T-cell (primary cell): ENCODE data around the gene STXBP3. TPM values are rescaled to one million over a fixed set of nuclear protein-coding genes. Genes with fewer than 3 reads are reported as not detected.

Experiments used
- ATAC-seq, 4 experiments: fragments of 200-7000 bp in 3 of 4; fragments of 150-1000 bp in 1 of 4; cut with Tn5 transposase; replicated peaks in 1 of 4; 1 replicate in 3 of 4; 2 replicates in 1 of 4; pipeline ENCODE4 v1.10.0; 2021; ENCODE audit warnings: moderate library complexity in 3 of 4, mild to moderate bottlenecking in 2 of 4, moderate number of reproducible peaks in 1 of 4
- CTCF ChIA-PET, 2 donors: fragments of 300-600 bp; sonication (Branson Sonifier 250); formaldehyde crosslinking; loops; one replicate each; lab custom pipeline; 2022; ENCODE audit warnings: antibody characterized with exemption in 2 of 2; lab: Charles Lee
- POLR2A ChIA-PET, 2 donors: fragments of 300-600 bp; sonication (Branson Sonifier 250); formaldehyde crosslinking; loops; one replicate each; lab custom pipeline; 2022; ENCODE audit warnings: antibody characterized with exemption in 2 of 2; lab: Charles Lee
- DNase-seq, 35 experiments: peaks; one replicate each; pipeline versions ENCODE4 v3.0.0 to v3.0.0-alpha.2; 2013 to 2023
- H3K27ac ChIP-seq: one replicate; pipeline ENCODE4 v1.5.1; 2013; ENCODE audit warnings: low read length
- H3K27me3 ChIP-seq, 2 experiments: replicated peaks in 1 of 2; 1 replicate in 1 of 2; 2 replicates in 1 of 2; pipeline versions ENCODE4 v1.6.1 to v1.7.0; 2013; ENCODE audit warnings: low read length in 1 of 2, mixed read lengths in 1 of 2; ENCODE audit not compliant: control insufficient read depth in 2 of 2, insufficient read depth in 2 of 2; ENCODE audit errors: extremely low read depth in 1 of 2
- H3K36me3 ChIP-seq, 2 donors: 1 replicate in 1 of 2; 2 replicates in 1 of 2; pipeline versions ENCODE4 v1.6.1 to v1.7.0; 2013; ENCODE audit warnings: low read length in 1 of 2; ENCODE audit not compliant: control insufficient read depth in 2 of 2, insufficient read depth in 1 of 2; ENCODE audit errors: extremely low read depth in 1 of 2
- H3K4me1 ChIP-seq, 2 experiments: 1 replicate in 1 of 2; 2 replicates in 1 of 2; pipeline versions ENCODE4 v1.6.1 to v1.7.0; 2013; ENCODE audit warnings: low read length in 2 of 2, mixed read lengths in 1 of 2; ENCODE audit not compliant: insufficient read depth in 2 of 2, control insufficient read depth in 1 of 2; ENCODE audit errors: extremely low read depth in 1 of 2
- H3K4me3 ChIP-seq, 2 donors: 1 replicate in 1 of 2; 2 replicates in 1 of 2; pipeline versions ENCODE4 v1.5.1 to v1.7.0; 2013; ENCODE audit warnings: mild to moderate bottlenecking in 2 of 2, low read length in 1 of 2, moderate library complexity in 1 of 2; ENCODE audit not compliant: control insufficient read depth in 1 of 2; ENCODE audit errors: extremely low read depth in 1 of 2
- H3K9me3 ChIP-seq: 2 replicates; pipeline ENCODE4 v1.7.0; 2013
- H3K27ac Mint-ChIP-seq, 2 donors: one replicate each; pipeline ENCODE4 v1.8.0; 2020 to 2021; ENCODE audit warnings: mild to moderate bottlenecking in 2 of 2, mixed read lengths in 2 of 2
- H3K27me3 Mint-ChIP-seq, 2 donors: one replicate each; pipeline ENCODE4 v1.8.0; 2021 to 2022; ENCODE audit warnings: mixed read lengths in 2 of 2
- H3K36me3 Mint-ChIP-seq: one replicate; pipeline ENCODE4 v1.8.0; 2021; ENCODE audit warnings: mixed read lengths
- H3K4me1 Mint-ChIP-seq, 3 donors: one replicate each; pipeline ENCODE4 v1.8.0; 2020 to 2022; ENCODE audit warnings: mixed read lengths in 3 of 3, mild to moderate bottlenecking in 1 of 3
- H3K4me3 Mint-ChIP-seq, 3 donors: one replicate each; pipeline ENCODE4 v1.8.0; 2020 to 2022; ENCODE audit warnings: mild to moderate bottlenecking in 3 of 3, mixed read lengths in 3 of 3, moderate library complexity in 3 of 3
- H3K9me3 Mint-ChIP-seq, 3 donors: one replicate each; pipeline ENCODE4 v1.8.0; 2020 to 2022; ENCODE audit warnings: mixed read lengths in 3 of 3
- WGBS: methylation state at CpG from one replicate; pipeline ENCODE4 v1.1.5; 2013; ENCODE audit warnings: missing lambda C conversion rate; ENCODE audit not compliant: insufficient coverage; 5-methylcytosine and 5-hydroxymethylcytosine counted together
- total RNA-seq, 35 experiments: library from RNA in 6 of 35; stranded (reverse) in 6 of 35; fragments of 120-200 nt in 1 of 35; gene quantifications; one replicate each; pipeline versions ENCODE4 v1.2.1 to v1.2.4 and lab custom pipeline; 2013 to 2026

Gene STXBP3
- total RNA-seq, 5 donors from 2014 or later (not counting 1 experiment from before 2014, with no cell fraction given), result 52.8 to 66.2 (median 59.9) TPM

DNA sequence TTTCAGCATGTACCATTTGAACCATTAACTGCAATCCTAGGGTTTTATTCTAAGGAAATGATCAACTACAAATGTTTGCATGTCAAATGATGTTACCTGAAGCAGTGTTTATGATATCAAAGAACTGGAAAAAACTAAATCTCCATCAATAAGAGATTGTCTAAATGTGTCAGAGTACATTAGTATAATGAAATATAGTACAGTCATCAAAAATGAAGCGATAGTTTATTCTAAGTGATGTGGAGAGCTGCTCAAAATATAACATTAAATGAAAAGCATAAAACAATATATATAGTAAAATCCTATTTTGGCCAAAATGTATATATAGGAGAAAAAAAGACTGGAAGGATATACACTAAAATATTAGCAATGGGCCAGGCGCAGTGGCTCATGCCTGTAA lies 86.5 kb downstream of the STXBP3 start:
- ChIA-PET POLR2A (no interaction called here), CTCF (interaction anchor here in 1 of 2 donors (0.8 kb wide), 1 partner anchor 59 kb away, joined by 4 read pairs; no protein-coding TSS in a partner anchor)
- H3K9me3 ChIP-seq, result no peaks in the 10 kb centered on the region
- Mint-ChIP-seq H3K27me3 (peaks cover 1 to 3% of the 10 kb centered on the region in 2 donors), H3K4me1 (peaks cover 0 to 9% (median 2%) of the 10 kb centered on the region in 3 donors), H3K27ac (no peak overlapping the region), H3K4me3 (no peak overlapping the region), H3K9me3 (no peaks in the 10 kb centered on the region), H3K36me3 (no peaks in the 10 kb centered on the region)
- ATAC-seq, result no peak
- no peak for DNase-seq
- WGBS, result no CpG with 5 or more reads among the region's 2 CpGs
- no peak overlapping the region for H3K27ac ChIP-seq
- no peaks in the 10 kb centered on the region for H3K36me3 ChIP-seq
- H3K4me1 ChIP-seq, result peaks cover 0 to 6% of the 10 kb centered on the region in 2 experiments
- no peak overlapping the region for H3K4me3 ChIP-seq
- H3K27me3 ChIP-seq, result peaks cover 0 to 9% of the 10 kb centered on the region in 2 experiments

DNA sequence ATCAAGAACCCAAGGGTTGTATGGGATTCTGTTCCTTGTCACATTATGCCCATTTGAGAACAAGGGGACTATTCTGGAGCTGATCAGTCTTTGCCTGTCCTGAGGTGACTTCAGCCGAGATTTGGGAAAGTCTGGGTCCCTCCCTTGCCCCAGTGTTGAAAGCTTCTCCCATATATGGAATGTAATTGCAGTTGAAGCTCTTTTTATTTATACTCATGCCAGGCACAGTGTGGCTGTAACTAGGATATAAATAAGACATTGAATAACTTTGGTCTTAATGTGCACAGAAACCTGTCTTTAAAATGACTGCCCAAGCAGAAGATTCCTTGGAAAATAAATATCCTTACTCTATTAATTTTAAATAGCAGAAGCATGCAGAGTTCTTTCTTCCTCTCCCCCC lies 95.2 kb downstream of the STXBP3 start:
- Mint-ChIP-seq H3K9me3 (no peaks in the 10 kb centered on the region), H3K4me3 (no peak overlapping the region), H3K4me1 (no peaks in the 10 kb centered on the region), H3K36me3 (no peaks in the 10 kb centered on the region), H3K27ac (no peak overlapping the region), H3K27me3 (peaks cover 0 to 4% of the 10 kb centered on the region in 2 donors)
- whole genome bisulfite sequencing, result no CpG with 5 or more reads among the region's 1 CpG
- no peaks in the 10 kb centered on the region for H3K27me3 ChIP-seq
- H3K27ac ChIP-seq, result no peak overlapping the region
- no peaks in the 10 kb centered on the region for H3K36me3 ChIP-seq
- ChIA-PET POLR2A (interaction anchor here in 1 of 2 donors (0.6 kb wide), 1 partner anchor 155 kb away, joined by 3 read pairs; no protein-coding TSS in a partner anchor), CTCF (no interaction called here)
- ATAC-seq, result no peak
- no peak for DNase-seq
- H3K4me3 ChIP-seq, result no peak overlapping the region
- no peaks in the 10 kb centered on the region for H3K4me1 ChIP-seq
- no peaks in the 10 kb centered on the region for H3K9me3 ChIP-seq

DNA sequence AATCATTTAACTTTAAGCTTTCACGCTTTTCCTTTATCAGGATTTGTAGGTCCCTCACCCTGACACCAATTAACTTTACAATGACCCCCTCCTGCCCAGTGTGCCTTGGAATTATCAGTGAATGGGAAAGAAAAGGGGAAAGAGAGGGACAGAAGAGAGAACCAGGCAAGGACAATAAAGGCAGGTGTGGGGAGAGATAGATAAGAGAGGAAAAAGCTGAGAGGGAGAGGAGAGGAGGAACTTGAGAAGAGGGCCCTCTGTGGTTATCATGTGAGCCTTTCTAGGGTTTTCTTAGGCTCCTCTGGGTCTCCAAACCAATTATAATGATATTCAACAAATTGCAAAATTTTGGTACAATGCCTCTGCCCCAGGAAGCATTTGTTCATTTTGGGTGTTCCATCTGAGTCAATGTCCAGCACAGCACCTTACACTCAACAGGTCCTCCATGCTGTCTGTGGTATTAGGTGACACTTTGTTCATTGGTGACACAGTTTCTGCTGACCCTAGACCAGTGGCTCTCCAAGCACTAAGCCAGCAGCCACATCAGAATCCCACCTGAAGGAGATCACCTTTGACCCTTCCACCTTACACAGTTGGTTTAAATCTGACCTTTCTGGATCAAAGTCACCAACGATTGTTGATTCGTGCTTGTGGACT lies 96.2 kb downstream of the STXBP3 start:
- no peak for ATAC-seq
- no peak overlapping the region for H3K27ac ChIP-seq
- Mint-ChIP-seq H3K27me3 (peaks cover 0 to 4% of the 10 kb centered on the region in 2 donors), H3K4me1 (no peaks in the 10 kb centered on the region), H3K4me3 (no peak overlapping the region), H3K9me3 (no peaks in the 10 kb centered on the region), H3K36me3 (no peaks in the 10 kb centered on the region), H3K27ac (no peak overlapping the region)
- DNase-seq, result no peak
- no peaks in the 10 kb centered on the region for H3K4me1 ChIP-seq
- CTCF ChIA-PET, result interaction anchor here in 1 of 2 donors (1.1 kb wide), 1 partner anchor 14 kb away, joined by 3 read pairs; no protein-coding TSS in a partner anchor
- no peaks in the 10 kb centered on the region for H3K9me3 ChIP-seq
- no peak overlapping the region for H3K4me3 ChIP-seq
- no peaks in the 10 kb centered on the region for H3K36me3 ChIP-seq
- WGBS, result 85% methylated on average over 2 of the region's 3 CpGs
- POLR2A ChIA-PET, result no interaction called here
- H3K27me3 ChIP-seq, result no peaks in the 10 kb centered on the region

DNA sequence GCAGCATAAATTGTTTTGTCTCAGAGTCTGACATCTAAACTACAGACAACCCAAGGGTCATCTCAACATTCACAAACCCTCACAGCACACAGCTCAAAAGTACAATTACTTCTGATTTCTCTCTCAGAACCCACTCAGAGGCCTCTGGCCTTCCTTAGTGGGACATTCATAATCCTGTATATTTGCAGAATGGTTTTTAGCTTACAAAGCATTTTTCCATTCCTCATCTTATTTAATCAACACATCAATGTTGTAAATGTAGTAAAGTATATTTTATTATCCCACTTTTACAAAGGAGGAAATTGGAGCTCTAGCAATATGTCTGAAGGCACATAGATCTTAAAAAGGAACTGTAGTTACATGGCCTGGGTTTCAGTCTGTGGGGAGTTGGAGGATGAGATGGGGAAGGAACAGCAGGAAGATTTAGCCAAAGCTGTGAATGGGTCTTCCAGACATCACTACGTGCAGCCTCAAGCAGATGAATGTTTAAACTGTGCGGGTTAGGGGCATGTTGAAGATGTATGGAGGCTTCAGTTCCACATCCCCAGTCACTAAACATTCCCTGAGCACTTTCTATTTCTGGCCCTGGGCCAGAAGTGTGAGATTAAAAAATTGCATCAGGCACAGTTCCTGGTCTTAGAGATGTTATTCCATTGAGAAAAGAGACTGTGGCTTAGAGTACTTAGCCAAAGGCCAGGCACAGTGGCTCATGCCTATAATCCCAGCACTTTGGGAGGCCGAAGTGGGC lies 97.1 kb downstream of the STXBP3 start:
- Histone ChIP-seq H3K27ac (no peak overlapping the region), H3K4me1 (no peaks in the 10 kb centered on the region), H3K9me3 (no peaks in the 10 kb centered on the region), H3K36me3 (no peaks in the 10 kb centered on the region), H3K27me3 (no peaks in the 10 kb centered on the region), H3K4me3 (no peak overlapping the region)
- H3K4me3 Mint-ChIP-seq, result no peak overlapping the region
- WGBS, result no CpG with 5 or more reads among the region's 3 CpGs
- H3K4me1 Mint-ChIP-seq, result no peaks in the 10 kb centered on the region
- ChIA-PET CTCF (interaction anchor here in 1 of 2 donors (1.1 kb wide), 1 partner anchor 14 kb away, joined by 3 read pairs; no protein-coding TSS in a partner anchor), POLR2A (interaction anchor here in 1 of 2 donors (0.6 kb wide), 1 partner anchor 24 kb away, joined by 5 read pairs; no protein-coding TSS in a partner anchor)
- H3K36me3 Mint-ChIP-seq, result no peaks in the 10 kb centered on the region
- DNase-seq (no peak), ATAC-seq (no peak)
- H3K27ac Mint-ChIP-seq, result no peak overlapping the region
- peaks cover 0 to 1% of the 10 kb centered on the region in 2 donors for H3K27me3 Mint-ChIP-seq
- no peaks in the 10 kb centered on the region for H3K9me3 Mint-ChIP-seq

DNA sequence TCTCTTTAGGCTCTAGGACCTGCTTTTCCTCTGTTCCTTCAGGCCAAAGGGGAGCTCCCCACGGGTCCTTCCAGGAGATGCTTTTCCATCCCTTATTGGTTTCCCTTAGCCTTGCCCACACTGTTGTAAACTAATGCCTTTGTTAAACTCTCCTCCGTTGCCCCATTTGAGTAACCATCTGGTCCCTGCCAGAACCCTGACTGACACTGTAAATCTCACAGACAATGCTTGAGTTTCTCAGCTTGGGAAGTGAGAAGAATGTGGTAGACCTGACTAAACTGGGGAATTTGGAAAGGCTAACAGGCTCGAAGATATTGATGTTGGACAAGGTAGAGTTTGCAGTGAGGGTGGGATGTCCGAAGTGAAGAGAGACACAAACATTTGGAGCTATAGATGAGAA lies 99.0 kb downstream of the STXBP3 start:
- H3K36me3 ChIP-seq, result no peaks in the 10 kb centered on the region
- ATAC-seq, result no peak
- H3K4me1 ChIP-seq, result no peaks in the 10 kb centered on the region
- no peak overlapping the region for H3K4me3 ChIP-seq
- no peaks in the 10 kb centered on the region for H3K9me3 Mint-ChIP-seq
- ChIA-PET POLR2A (no interaction called here), CTCF (no interaction called here)
- no peak overlapping the region for H3K4me3 Mint-ChIP-seq
- no peaks in the 10 kb centered on the region for H3K4me1 Mint-ChIP-seq
- DNase-seq, result no peak
- no peak overlapping the region for H3K27ac ChIP-seq
- no peaks in the 10 kb centered on the region for H3K36me3 Mint-ChIP-seq
- peaks cover 0 to 1% of the 10 kb centered on the region in 2 donors for H3K27me3 Mint-ChIP-seq
- no peak overlapping the region for H3K27ac Mint-ChIP-seq
- WGBS, result 76% methylated on average over 3 of the region's 4 CpGs
- no peaks in the 10 kb centered on the region for H3K9me3 ChIP-seq
- H3K27me3 ChIP-seq, result no peaks in the 10 kb centered on the region

DNA sequence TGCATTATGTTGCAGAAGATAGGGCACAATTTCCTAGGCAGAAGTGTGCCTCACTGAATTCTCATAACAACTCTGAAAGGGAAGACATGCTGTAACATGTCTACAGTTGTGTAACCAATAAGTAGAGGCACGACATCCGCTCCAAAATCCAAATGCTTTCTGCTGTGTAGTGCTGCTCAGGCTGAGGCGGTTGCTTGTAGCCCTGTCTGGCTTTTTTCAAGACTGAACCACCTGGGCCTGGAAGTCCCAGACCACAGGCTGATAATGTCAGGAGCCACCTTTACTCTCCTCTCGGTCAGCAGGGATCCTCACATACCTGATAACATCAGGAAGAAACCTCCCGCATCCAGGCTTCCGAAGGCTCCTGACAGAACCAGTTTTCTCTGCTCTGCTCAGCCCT lies 99.5 kb downstream of the STXBP3 start:
- no peaks in the 10 kb centered on the region for H3K27me3 ChIP-seq
- ChIA-PET CTCF (no interaction called here), POLR2A (no interaction called here)
- Mint-ChIP-seq H3K27me3 (peaks cover 0 to 1% of the 10 kb centered on the region in 2 donors), H3K4me3 (no peak overlapping the region), H3K36me3 (no peaks in the 10 kb centered on the region), H3K9me3 (no peaks in the 10 kb centered on the region), H3K4me1 (no peaks in the 10 kb centered on the region), H3K27ac (no peak overlapping the region)
- no peak for ATAC-seq
- no peaks in the 10 kb centered on the region for H3K4me1 ChIP-seq
- H3K9me3 ChIP-seq, result no peaks in the 10 kb centered on the region
- no peaks in the 10 kb centered on the region for H3K36me3 ChIP-seq
- no peak overlapping the region for H3K4me3 ChIP-seq
- 80% methylated on average over 6 of the region's 6 CpGs for WGBS
- no peak for DNase-seq
- H3K27ac ChIP-seq, result no peak overlapping the region
